K562 (cell line): Measurements from ENCODE around the gene FAM162B. TPM values are rescaled to one million over a fixed set of nuclear protein-coding genes. Genes with fewer than 3 reads are reported as not detected.
"Not testable (repeated sequence)": the region's sequence is repeated elsewhere in the genome, so short reads cannot be mapped to it uniquely, and the experiment has no call there.

Source experiments
- ATAC-seq: fragments of 200-7000 bp; cut with Tn5 transposase; 3 replicates; pipeline ENCODE4 v1.9.1; 2020; ENCODE audit warnings: moderate library complexity
- BruUV-seq: library from RNA; stranded (reverse); fragments of 400-500 nt; replicated peaks from 2 replicates; lab custom pipeline; 2021; lab: Mats Ljungman, UMichigan
- CTCF ChIA-PET: fragments of 300-600 bp; formaldehyde crosslinking; extraction: SDS; loops from one replicate; lab custom pipeline; 2021; ENCODE audit warnings: low intra/inter-chr PET ratio; lab: Yijun Ruan, JAX
- POLR2A ChIA-PET: fragments of 300-600, 350-650 bp; sonication (Branson Sonifier 250); formaldehyde crosslinking; extraction: SDS; loops from one replicate; lab custom pipeline; 2021; ENCODE audit warnings: antibody characterized with exemption, inconsistent platforms; lab: Yijun Ruan, JAX
- DNase-seq, 4 experiments: peaks; one replicate each; pipeline versions ENCODE4 v3.0.0 to v3.0.0-alpha.2; 2011 to 2018; ENCODE audit warnings: low spot score in 3 of 4, mixed read lengths in 3 of 4; ENCODE audit errors: extremely low read depth in 1 of 4
- FAIRE-seq: peaks from 2 replicates; lab custom pipeline; 2011; peaks lifted over from hg19 to GRCh38; lab: Jason Lieb, UNC
- H2AFZ ChIP-seq: 2 replicates; pipeline ENCODE4 v1.6.0; 2011; ENCODE audit warnings: low read depth, low read length, control low read depth, inconsistent platforms
- H3K27ac ChIP-seq: fragments of 200-600 bp; 3 replicates; pipeline ENCODE4 v1.8.0; 2011; ENCODE audit warnings: low read depth, mild to moderate bottlenecking, control low read depth, inconsistent platforms, low read length, moderate library complexity, mixed read lengths; ENCODE audit errors: extremely low read depth
- H3K27me3 ChIP-seq, 2 experiments: fragments of 300-600 bp in 1 of 2; 2 replicates in 1 of 2; 3 replicates in 1 of 2; pipeline versions ENCODE4 v1.6.0 to v1.8.0; 2011; ENCODE audit warnings: inconsistent platforms in 2 of 2, low read length in 2 of 2, mild to moderate bottlenecking in 1 of 2, mixed read lengths in 1 of 2, moderate library complexity in 1 of 2; ENCODE audit not compliant: control insufficient read depth in 2 of 2, insufficient read depth in 2 of 2
- H3K36me3 ChIP-seq: fragments of 300-600 bp; 3 replicates; pipeline ENCODE4 v1.8.0; 2011; ENCODE audit warnings: mild to moderate bottlenecking, low read length, inconsistent platforms; ENCODE audit not compliant: control insufficient read depth, insufficient read depth
- H3K4me1 ChIP-seq, 2 experiments: fragments of 200-600 bp in 1 of 2; replicated peaks in 1 of 2; 2 replicates in 1 of 2; 3 replicates in 1 of 2; pipeline versions ENCODE4 v1.5.1 to v1.8.0; 2011; ENCODE audit warnings: inconsistent platforms in 2 of 2, low read length in 2 of 2, mild to moderate bottlenecking in 1 of 2, mixed read lengths in 1 of 2, moderate library complexity in 1 of 2; ENCODE audit not compliant: control insufficient read depth in 2 of 2, insufficient read depth in 2 of 2
- H3K4me2 ChIP-seq: 2 replicates; pipeline ENCODE4 v1.6.1; 2011; ENCODE audit warnings: low read length, control low read depth, inconsistent platforms, mixed read lengths; ENCODE audit not compliant: insufficient read depth
- H3K4me3 ChIP-seq: fragments of 200-600 bp; sonication (generic), shearing (Covaris generic); 2 replicates; pipeline ENCODE4 v1.5.1; 2016; ENCODE audit warnings: control low read depth, inconsistent platforms
- H3K79me2 ChIP-seq: fragments of 200-600 bp; 3 replicates; pipeline ENCODE4 v1.8.0; 2011; ENCODE audit warnings: low read length, inconsistent platforms; ENCODE audit not compliant: control insufficient read depth, insufficient read depth
- H3K9ac ChIP-seq, 2 experiments: 2 replicates each; pipeline versions ENCODE4 v1.6.0 to v1.6.1; 2011; ENCODE audit warnings: low read depth in 2 of 2, low read length in 2 of 2, control low read depth in 1 of 2, inconsistent platforms in 1 of 2, mild to moderate bottlenecking in 1 of 2, mixed read lengths in 1 of 2; ENCODE audit not compliant: insufficient read depth in 1 of 2
- H3K9me1 ChIP-seq: one replicate; pipeline ENCODE4 v1.6.0; 2011; ENCODE audit warnings: inconsistent platforms, mild to moderate bottlenecking, low read length, moderate library complexity; ENCODE audit not compliant: control insufficient read depth, insufficient read depth
- H3K9me3 ChIP-seq: replicated peaks from 2 replicates; pipeline ENCODE4 v1.5.1; 2011; ENCODE audit warnings: low read depth, low read length, inconsistent platforms; ENCODE audit not compliant: control insufficient read depth, insufficient read depth
- H4K20me1 ChIP-seq: replicated peaks from 2 replicates; pipeline ENCODE4 v1.6.1; 2011; ENCODE audit warnings: low read length, inconsistent platforms, mixed read lengths; ENCODE audit not compliant: control insufficient read depth, insufficient read depth
- SIN3B ChIP-seq: fragments of 450-650 bp; IDR thresholded peaks from 2 replicates; pipeline ENCODE4 v1.6.1; 2017; ENCODE audit warnings: low read depth, mild to moderate bottlenecking, moderate library complexity
- ZNF717 ChIP-seq: fragments of 250-450 bp; sonication (Bioruptor Pico); IDR thresholded peaks from 2 replicates; pipeline ENCODE4 v1.5.0; 2021
- WGBS: fragments of 100-300 bp; shearing (Covaris generic); methylation state at CpG from one replicate; pipeline ENCODE4 v1.1.6; 2016; ENCODE audit warnings: low coverage, mixed read lengths; ENCODE audit not compliant: insufficient coverage; ENCODE audit errors: missing lambda C conversion rate; 5-methylcytosine and 5-hydroxymethylcytosine counted together
- in situ Hi-C: fragments of 300-500 bp; cut with MboI; formaldehyde crosslinking; loops from 4 replicates; pipeline ENCODE4 v1.15.0; 2018; ENCODE audit warnings: inconsistent platforms, mixed read lengths
- intact Hi-C: fragments of 100-400 bp; cut with micrococcal nuclease; formaldehyde crosslinking; loops from 2 replicates; pipeline ENCODE4 v1.14.2; 2022
- polyA plus RNA-seq, 8 experiments: library from polyadenylated mRNA; depleted of rRNA in 4 of 8; stranded (reverse) in 5 of 8; unstranded in 3 of 8; fragments of >200 nt; fragmentation: Nextera tagmentation in 2 of 8; fragmentation: Illumina TruSeq in 1 of 8; extraction: Ambion mirVana in 2 of 8; extraction: Trizol in 1 of 8; gene quantifications; 2 replicates each; pipeline versions ENCODE4 v1.2.1 to v1.2.3, GENCODE V29; 2011 to 2014; ENCODE audit warnings: inconsistent platforms in 1 of 8, missing spikeins in 1 of 8
- total RNA-seq, 7 experiments: library from RNA; depleted of rRNA in 6 of 7; stranded (reverse); fragments of >200 nt in 6 of 7; fragmentation: Illumina TruSeq in 2 of 7; extraction: Trizol in 2 of 7; gene quantifications; 2 replicates each; pipeline versions ENCODE4 v1.2.1 to v1.2.3, GENCODE V29; 2011 to 2021; ENCODE audit warnings: low replicate concordance in 1 of 7
- TF ChIP-seq, protein P1 (sequence below): fragments of 250-450 bp; sonication (Bioruptor Pico); IDR thresholded peaks from 2 replicates; pipeline ENCODE4 v1.9.0; 2021; ENCODE audit warnings: mild to moderate bottlenecking, inconsistent platforms

The FAM162B gene
- total and polyA plus RNA-seq, 9 of the 15 experiments (the other 6 are each of a cell fraction or from before 2014, with no cell fraction given): not detected

DNA sequence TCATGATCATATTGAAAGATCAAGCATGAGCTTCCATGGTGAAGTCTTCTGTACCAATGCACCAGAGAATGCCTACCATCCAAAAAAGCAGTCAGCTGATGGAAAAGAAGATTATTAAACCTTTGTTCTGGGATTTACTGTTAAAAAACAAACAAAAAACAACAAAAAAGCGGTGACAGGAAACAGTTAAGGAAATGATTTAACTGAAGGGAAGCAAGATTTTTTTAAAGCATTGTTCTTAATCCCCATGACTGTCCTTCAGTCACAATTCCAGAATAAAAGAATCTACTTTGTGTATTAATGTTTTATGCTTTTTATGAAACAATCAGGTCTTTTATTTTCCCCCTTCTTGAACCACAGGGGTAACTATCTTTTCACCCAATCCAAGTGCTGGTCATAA lies 23.9 kb downstream of the FAM162B start (continued):
- TF ChIP-seq, protein P1, sequence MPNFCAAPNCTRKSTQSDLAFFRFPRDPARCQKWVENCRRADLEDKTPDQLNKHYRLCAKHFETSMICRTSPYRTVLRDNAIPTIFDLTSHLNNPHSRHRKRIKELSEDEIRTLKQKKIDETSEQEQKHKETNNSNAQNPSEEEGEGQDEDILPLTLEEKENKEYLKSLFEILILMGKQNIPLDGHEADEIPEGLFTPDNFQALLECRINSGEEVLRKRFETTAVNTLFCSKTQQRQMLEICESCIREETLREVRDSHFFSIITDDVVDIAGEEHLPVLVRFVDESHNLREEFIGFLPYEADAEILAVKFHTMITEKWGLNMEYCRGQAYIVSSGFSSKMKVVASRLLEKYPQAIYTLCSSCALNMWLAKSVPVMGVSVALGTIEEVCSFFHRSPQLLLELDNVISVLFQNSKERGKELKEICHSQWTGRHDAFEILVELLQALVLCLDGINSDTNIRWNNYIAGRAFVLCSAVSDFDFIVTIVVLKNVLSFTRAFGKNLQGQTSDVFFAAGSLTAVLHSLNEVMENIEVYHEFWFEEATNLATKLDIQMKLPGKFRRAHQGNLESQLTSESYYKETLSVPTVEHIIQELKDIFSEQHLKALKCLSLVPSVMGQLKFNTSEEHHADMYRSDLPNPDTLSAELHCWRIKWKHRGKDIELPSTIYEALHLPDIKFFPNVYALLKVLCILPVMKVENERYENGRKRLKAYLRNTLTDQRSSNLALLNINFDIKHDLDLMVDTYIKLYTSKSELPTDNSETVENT: no peak
- TF ChIP-seq ZNF717 (CRISPR knock-in tag) (no peak), SIN3B (no peak)

DNA sequence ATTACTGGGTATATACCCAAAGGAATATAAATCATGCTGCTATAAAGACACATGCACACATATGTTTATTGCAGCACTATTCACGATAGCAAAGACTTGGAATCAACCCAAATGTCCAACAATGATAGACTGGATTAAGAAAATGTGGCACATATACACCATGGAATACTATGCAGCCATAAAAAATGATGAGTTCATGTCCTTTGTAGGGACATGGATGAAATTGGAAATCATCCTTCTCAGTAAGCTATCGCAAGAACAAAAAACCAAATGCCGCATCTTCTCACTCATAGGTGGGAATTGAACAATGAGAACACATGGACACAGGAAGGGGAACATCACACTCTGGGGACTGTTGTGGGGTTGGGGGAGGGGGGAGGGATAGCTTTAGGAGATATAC lies 25.0 kb downstream of the FAM162B start:
- ATAC-seq, FAIRE-seq, H3K9ac ChIP-seq, H3K9me3 ChIP-seq, H4K20me1 ChIP-seq, H3K9me1 ChIP-seq, H3K36me3 ChIP-seq, BruUV-seq, H3K4me3 ChIP-seq, H3K4me2 ChIP-seq, H3K79me2 ChIP-seq, H3K27ac ChIP-seq, H3K4me1 ChIP-seq, CTCF ChIA-PET, POLR2A ChIA-PET, intact Hi-C loops, DNase-seq, in situ Hi-C loops, H3K27me3 ChIP-seq, H2AFZ ChIP-seq: not testable (repeated sequence)
- 100% methylated on average over 2 of the region's 3 CpGs for WGBS
